Loucy (cell line): Measurements from ENCODE around the gene GRIK2.

Source experiments
- CTCF ChIP-seq: fragments of 200-600 bp; sonication (generic); conservative IDR thresholded peaks from 2 replicates; pipeline ENCODE4 v1.5.1; 2014; ENCODE audit warnings: mild to moderate bottlenecking, antibody characterized with exemption, low read length
- EZH2phosphoT487 ChIP-seq: fragments of 200-600 bp; IDR thresholded peaks from 2 replicates; pipeline ENCODE4 v1.6.1; 2018; ENCODE audit warnings: antibody characterized with exemption, mild to moderate bottlenecking, moderate library complexity, borderline replicate concordance

- TF ChIP-seq CTCF: no peak
- no peak for TF ChIP-seq EZH2phosphoT487
These were observed 51.2 kb downstream of the GRIK2 start for GRCh38 chr6:101444717-101445116.
